Caco-2 (cell line): ENCODE results near the gene PAPPA2. TPM values are rescaled to one million over a fixed set of nuclear protein-coding genes. Genes with fewer than 3 reads are reported as not detected.

Source experiments
- BruUV-seq: library from RNA; stranded (reverse); fragments of 400-500 nt; replicated peaks from 2 replicates; lab custom pipeline; 2021; lab: Mats Ljungman, UMichigan
- CTCF ChIA-PET: fragments of 300-600 bp; sonication (Branson Sonifier 250); formaldehyde crosslinking; loops from one replicate; lab custom pipeline; 2022; ENCODE audit warnings: antibody characterized with exemption; lab: Charles Lee
- POLR2A ChIA-PET: fragments of 300-600 bp; sonication (Branson Sonifier 250); formaldehyde crosslinking; loops from one replicate; lab custom pipeline; 2022; ENCODE audit warnings: antibody characterized with exemption; lab: Charles Lee
- DNase-seq, 2 experiments: peaks; one replicate each; pipeline versions ENCODE4 v3.0.0 to v3.0.0-alpha.2; 2020 to 2022
- H3K27me3 ChIP-seq: replicated peaks from 2 replicates; pipeline ENCODE4 v1.6.0; 2011; ENCODE audit warnings: low read length; ENCODE audit not compliant: control insufficient read depth, insufficient read depth
- H3K36me3 ChIP-seq: 2 replicates; pipeline ENCODE4 v1.5.1; 2011; ENCODE audit warnings: low read length; ENCODE audit not compliant: control insufficient read depth, insufficient read depth
- H3K4me1 ChIP-seq: fragments of 250-450 bp; sonication (Bioruptor Pico); 2 replicates; pipeline ENCODE4 v1.5.1; 2020; ENCODE audit warnings: mild to moderate bottlenecking
- H3K4me3 ChIP-seq: 2 replicates; pipeline ENCODE4 v1.5.1; 2011; ENCODE audit warnings: low read depth, mild to moderate bottlenecking, control low read depth, low read length
- H3K9me3 ChIP-seq: fragments of 250-450 bp; sonication (Bioruptor Pico); 2 replicates; pipeline ENCODE4 v1.5.1; 2020; ENCODE audit warnings: mild to moderate bottlenecking, moderate library complexity
- H3K27ac Mint-ChIP-seq: one replicate; pipeline ENCODE4 v1.8.0; 2022; ENCODE audit warnings: mixed read lengths; ENCODE audit not compliant: unreplicated experiment
- H3K27me3 Mint-ChIP-seq: one replicate; pipeline ENCODE4 v1.8.0; 2022; ENCODE audit warnings: mixed read lengths; ENCODE audit not compliant: insufficient read depth, unreplicated experiment
- H3K36me3 Mint-ChIP-seq: one replicate; pipeline ENCODE4 v1.8.0; 2022; ENCODE audit warnings: mild to moderate bottlenecking, mixed read lengths; ENCODE audit not compliant: insufficient read depth, unreplicated experiment
- H3K4me1 Mint-ChIP-seq: one replicate; pipeline ENCODE4 v1.8.0; 2022; ENCODE audit warnings: low read depth, mixed read lengths; ENCODE audit not compliant: unreplicated experiment
- H3K4me3 Mint-ChIP-seq: one replicate; pipeline ENCODE4 v1.8.0; 2022; ENCODE audit warnings: mild to moderate bottlenecking, moderate library complexity, mixed read lengths; ENCODE audit not compliant: unreplicated experiment
- H3K9me3 Mint-ChIP-seq: one replicate; pipeline ENCODE4 v1.8.0; 2022; ENCODE audit warnings: mixed read lengths; ENCODE audit not compliant: unreplicated experiment
- intact Hi-C: fragments of 100-400 bp; cut with micrococcal nuclease; formaldehyde crosslinking; loops from one replicate; pipeline ENCODE4 v1.10.0; 2022; ENCODE audit not compliant: unreplicated experiment
- total RNA-seq: library from RNA; stranded (reverse); gene quantifications from 2 replicates; pipeline ENCODE4 v1.2.3, GENCODE V29; 2022
- TF ChIP-seq, protein P1 (sequence below), 2 experiments: fragments of 200-600 bp in 1 of 2; IDR thresholded peaks; 1 replicate in 1 of 2; 2 replicates in 1 of 2; pipeline versions ENCODE4 v1.5.1 to v1.8.0; 2011 to 2022; ENCODE audit warnings: antibody characterized with exemption in 1 of 2, control low read depth in 1 of 2, inconsistent platforms in 1 of 2, low read depth in 1 of 2, low read length in 1 of 2, mild to moderate bottlenecking in 1 of 2, moderate library complexity in 1 of 2; ENCODE audit not compliant: insufficient read depth in 1 of 2, severe bottlenecking in 1 of 2, unreplicated experiment in 1 of 2

Gene PAPPA2
- total RNA-seq, 1 experiment from 2014 or later, result 0.18 TPM

DNA sequence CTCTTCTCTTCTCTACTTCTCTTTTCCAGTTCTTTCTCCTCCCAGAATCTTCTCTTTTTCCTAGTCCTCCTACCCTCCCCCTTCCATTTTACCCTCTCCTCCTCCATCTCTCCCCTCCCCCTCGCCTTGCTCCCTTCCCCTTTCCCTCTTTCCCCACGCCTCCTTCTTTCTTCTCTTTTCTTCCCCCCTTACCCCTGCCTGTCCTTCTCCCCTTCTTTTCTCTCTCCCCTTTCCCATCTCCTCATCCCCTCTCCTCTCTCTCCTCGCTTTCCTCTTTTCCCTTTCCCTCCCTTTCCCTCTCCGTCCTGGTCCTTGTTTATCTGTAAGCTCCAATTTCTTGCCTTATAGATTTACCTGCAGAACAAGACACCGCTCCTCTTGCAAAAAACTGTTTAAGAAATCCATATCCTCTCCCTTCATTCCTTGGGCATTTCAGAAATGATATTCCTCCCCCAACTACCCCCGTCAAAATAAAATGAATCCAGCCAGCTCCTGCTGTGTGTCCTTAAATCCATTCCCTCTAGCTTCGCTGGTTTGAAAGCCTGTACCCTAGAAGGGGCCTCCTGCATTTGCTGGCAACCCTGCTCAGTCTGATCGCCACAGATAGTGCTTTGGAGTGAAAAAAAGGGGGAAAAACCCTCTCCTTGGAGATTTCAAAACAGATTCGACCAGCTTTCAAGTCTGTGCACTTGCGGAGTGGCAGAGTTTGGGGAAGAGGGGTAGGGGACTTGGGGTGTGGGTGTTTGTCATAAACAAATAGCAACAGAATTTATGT, 89.4 kb downstream of the PAPPA2 start:
- POLR2A ChIA-PET, result no interaction called here
- Histone ChIP-seq H3K4me1 (no peaks in the 10 kb centered on the region), H3K9me3 (no peaks in the 10 kb centered on the region), H3K36me3 (no peaks in the 10 kb centered on the region), H3K27me3 (no peaks in the 10 kb centered on the region), H3K4me3 (no peak overlapping the region)
- TF ChIP-seq, protein P1, sequence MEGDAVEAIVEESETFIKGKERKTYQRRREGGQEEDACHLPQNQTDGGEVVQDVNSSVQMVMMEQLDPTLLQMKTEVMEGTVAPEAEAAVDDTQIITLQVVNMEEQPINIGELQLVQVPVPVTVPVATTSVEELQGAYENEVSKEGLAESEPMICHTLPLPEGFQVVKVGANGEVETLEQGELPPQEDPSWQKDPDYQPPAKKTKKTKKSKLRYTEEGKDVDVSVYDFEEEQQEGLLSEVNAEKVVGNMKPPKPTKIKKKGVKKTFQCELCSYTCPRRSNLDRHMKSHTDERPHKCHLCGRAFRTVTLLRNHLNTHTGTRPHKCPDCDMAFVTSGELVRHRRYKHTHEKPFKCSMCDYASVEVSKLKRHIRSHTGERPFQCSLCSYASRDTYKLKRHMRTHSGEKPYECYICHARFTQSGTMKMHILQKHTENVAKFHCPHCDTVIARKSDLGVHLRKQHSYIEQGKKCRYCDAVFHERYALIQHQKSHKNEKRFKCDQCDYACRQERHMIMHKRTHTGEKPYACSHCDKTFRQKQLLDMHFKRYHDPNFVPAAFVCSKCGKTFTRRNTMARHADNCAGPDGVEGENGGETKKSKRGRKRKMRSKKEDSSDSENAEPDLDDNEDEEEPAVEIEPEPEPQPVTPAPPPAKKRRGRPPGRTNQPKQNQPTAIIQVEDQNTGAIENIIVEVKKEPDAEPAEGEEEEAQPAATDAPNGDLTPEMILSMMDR (IDR thresholded peaks at IDR 0.05; ENCODE audit: insufficient read depth in 1 of 2, low read depth in 1 of 2, low read length in 1 of 2, severe bottlenecking in 1 of 2, unreplicated experiment in 1 of 2), result no peak
- Mint-ChIP-seq H3K36me3 (no peaks in the 10 kb centered on the region), H3K4me3 (no peak overlapping the region), H3K27me3 (peaks cover 43% of the 10 kb centered on the region), H3K9me3 (no peaks in the 10 kb centered on the region), H3K27ac (no peak overlapping the region), H3K4me1 (no peaks in the 10 kb centered on the region)
- no peak for DNase-seq
- intact Hi-C loops, result no loop called here
- CTCF ChIA-PET, result no interaction called here
- no TSS peak for BruUV-seq

DNA sequence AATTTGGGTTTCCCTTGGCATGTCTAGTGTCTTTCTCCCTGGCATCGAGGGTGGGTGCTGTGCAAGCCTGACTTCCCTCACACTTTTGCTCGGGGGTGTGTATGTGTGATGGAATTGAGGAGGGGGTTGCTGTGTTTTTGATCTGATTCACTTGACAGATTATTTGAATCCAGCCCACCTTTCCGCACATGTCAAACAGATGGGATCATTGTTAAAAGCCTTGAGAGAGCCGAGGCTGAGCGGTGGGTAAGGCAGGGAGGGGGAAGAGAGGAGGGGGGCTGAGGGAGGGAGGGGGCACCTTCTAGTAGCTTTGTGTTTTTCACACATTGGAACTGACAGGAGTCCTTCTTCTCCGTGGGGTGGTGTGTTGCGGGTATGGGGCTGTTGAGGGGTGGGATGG, 90.0 kb downstream of the PAPPA2 start:
- peaks cover 43% of the 10 kb centered on the region for H3K27me3 Mint-ChIP-seq
- H3K4me1 Mint-ChIP-seq, result no peaks in the 10 kb centered on the region
- H3K4me1 ChIP-seq, result no peaks in the 10 kb centered on the region
- no peaks in the 10 kb centered on the region for H3K36me3 Mint-ChIP-seq
- no peak overlapping the region for H3K27ac Mint-ChIP-seq
- ChIA-PET POLR2A (no interaction called here), CTCF (no interaction called here)
- BruUV-seq, result no TSS peak
- no peak overlapping the region for H3K4me3 Mint-ChIP-seq
- H3K9me3 ChIP-seq, result no peaks in the 10 kb centered on the region
- no peaks in the 10 kb centered on the region for H3K27me3 ChIP-seq
- H3K36me3 ChIP-seq, result no peaks in the 10 kb centered on the region
- no peak for DNase-seq
- TF ChIP-seq, protein P1 (IDR thresholded peaks at IDR 0.05; ENCODE audit: insufficient read depth in 1 of 2, low read depth in 1 of 2, low read length in 1 of 2, severe bottlenecking in 1 of 2, unreplicated experiment in 1 of 2), result no peak
- no peak overlapping the region for H3K4me3 ChIP-seq
- no peaks in the 10 kb centered on the region for H3K9me3 Mint-ChIP-seq
- intact Hi-C loops, result no loop called here

DNA sequence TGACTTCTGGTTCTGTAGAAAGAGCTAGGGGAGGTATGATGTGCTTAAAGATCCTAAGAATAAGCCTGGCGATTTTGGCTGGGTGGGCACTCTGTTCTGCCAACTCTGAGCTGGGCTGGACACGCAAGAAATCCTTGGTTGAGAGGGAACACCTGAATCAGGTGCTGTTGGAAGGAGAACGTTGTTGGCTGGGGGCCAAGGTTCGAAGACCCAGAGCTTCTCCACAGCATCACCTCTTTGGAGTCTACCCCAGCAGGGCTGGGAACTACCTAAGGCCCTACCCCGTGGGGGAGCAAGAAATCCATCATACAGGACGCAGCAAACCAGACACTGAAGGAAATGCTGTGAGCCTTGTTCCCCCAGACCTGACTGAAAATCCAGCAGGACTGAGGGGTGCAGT, 93.3 kb downstream of the PAPPA2 start:
- intact Hi-C loops, result loop anchor here (5.0 kb wide), 1 partner anchor 179 kb away; no protein-coding TSS in a partner anchor
- no peaks in the 10 kb centered on the region for H3K4me1 Mint-ChIP-seq
- no peak overlapping the region for H3K4me3 Mint-ChIP-seq
- Histone ChIP-seq H3K27me3 (no peaks in the 10 kb centered on the region), H3K4me3 (no peak overlapping the region), H3K9me3 (no peaks in the 10 kb centered on the region), H3K36me3 (no peaks in the 10 kb centered on the region), H3K4me1 (no peaks in the 10 kb centered on the region)
- no TSS peak for BruUV-seq
- ChIA-PET POLR2A (no interaction called here), CTCF (no interaction called here)
- DNase-seq, result no peak
- no peaks in the 10 kb centered on the region for H3K9me3 Mint-ChIP-seq
- no peaks in the 10 kb centered on the region for H3K36me3 Mint-ChIP-seq
- peaks cover 45% of the 10 kb centered on the region for H3K27me3 Mint-ChIP-seq
- H3K27ac Mint-ChIP-seq, result no peak overlapping the region
- TF ChIP-seq, protein P1 (IDR thresholded peaks at IDR 0.05; ENCODE audit: insufficient read depth in 1 of 2, low read depth in 1 of 2, low read length in 1 of 2, severe bottlenecking in 1 of 2, unreplicated experiment in 1 of 2), result no peak
